HG03460 (cell line): Measurements from ENCODE around the gene SLC27A2.

Source experiments
- ATAC-seq: cut with Tn5 transposase; IDR thresholded peaks from one replicate; pipeline ENCODE4 v1.9.1; 2021; ENCODE audit not compliant: unreplicated experiment

SLC27A2 gene

GRCh38 chr15:50233192-50233736 is 51.3 kb downstream of the SLC27A2 start:
- ATAC-seq, result no peak

DNA sequence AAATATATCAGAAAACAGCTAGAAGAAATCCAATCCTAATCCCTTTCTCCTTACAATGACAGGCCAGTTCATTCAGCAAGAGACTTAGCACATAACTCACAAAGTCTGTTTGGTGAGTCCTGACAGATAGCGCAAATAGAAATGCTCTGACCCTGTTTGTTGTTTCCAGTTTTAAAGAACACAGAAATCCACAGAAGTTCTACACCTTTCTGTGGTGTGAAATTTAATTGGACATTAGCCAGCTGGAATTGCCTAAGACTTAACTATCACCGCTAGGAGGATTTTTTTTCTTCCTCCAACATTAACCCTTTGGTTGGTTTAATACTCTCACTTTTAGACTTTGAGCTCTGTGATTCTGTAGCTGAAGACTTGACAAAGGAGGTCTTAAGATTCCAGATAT is 52.8 kb downstream of the SLC27A2 start:
- no peak for ATAC-seq

DNA sequence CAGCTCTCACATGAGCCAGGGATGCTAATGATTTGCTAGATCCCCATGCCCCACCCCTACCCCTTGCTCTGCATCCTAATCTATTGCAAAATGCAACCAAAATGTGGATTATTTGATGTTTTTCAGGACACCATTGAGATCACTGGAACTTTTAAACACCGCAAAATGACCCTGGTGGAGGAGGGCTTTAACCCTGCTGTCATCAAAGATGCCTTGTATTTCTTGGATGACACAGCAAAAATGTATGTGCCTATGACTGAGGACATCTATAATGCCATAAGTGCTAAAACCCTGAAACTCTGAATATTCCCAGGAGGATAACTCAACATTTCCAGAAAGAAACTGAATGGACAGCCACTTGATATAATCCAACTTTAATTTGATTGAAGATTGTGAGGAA is 53.8 kb downstream of the SLC27A2 start:
- ATAC-seq, result no peak

DNA sequence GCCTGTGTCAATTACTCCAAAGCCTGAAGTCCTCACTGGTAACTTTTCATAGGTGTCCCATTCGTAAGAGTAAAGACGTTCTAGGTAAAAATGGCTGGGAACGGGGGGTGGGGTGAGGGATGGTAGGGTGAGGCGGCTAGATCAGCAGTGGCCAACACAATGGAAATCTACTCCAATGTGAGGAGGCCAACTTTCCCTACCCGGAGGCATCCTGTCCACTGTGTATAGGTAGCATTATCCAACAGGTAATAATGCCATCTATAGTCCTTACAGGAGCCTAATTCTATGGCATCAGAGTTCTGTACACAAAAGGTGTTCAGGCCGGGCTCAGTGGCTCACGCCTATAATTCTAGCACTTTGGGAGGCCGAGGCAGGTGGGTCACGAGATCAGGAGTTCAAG is 54.4 kb downstream of the SLC27A2 start:
- ATAC-seq, result no peak

- no peak for ATAC-seq
Measured at GRCh38 chr15:50238255-50238654, 56.3 kb downstream of the SLC27A2 start.

GRCh38 chr15:50241684-50242450 is 59.9 kb downstream of the SLC27A2 start:
- no peak for ATAC-seq

GRCh38 chr15:50244153-50244552 is 62.2 kb downstream of the SLC27A2 start:
- ATAC-seq, result no peak

- no peak for ATAC-seq
Measured at GRCh38 chr15:50244959-50245624, 63.1 kb downstream of the SLC27A2 start.

- ATAC-seq, result no peak
Measured at GRCh38 chr15:50246631-50247030, 64.6 kb downstream of the SLC27A2 start.

DNA sequence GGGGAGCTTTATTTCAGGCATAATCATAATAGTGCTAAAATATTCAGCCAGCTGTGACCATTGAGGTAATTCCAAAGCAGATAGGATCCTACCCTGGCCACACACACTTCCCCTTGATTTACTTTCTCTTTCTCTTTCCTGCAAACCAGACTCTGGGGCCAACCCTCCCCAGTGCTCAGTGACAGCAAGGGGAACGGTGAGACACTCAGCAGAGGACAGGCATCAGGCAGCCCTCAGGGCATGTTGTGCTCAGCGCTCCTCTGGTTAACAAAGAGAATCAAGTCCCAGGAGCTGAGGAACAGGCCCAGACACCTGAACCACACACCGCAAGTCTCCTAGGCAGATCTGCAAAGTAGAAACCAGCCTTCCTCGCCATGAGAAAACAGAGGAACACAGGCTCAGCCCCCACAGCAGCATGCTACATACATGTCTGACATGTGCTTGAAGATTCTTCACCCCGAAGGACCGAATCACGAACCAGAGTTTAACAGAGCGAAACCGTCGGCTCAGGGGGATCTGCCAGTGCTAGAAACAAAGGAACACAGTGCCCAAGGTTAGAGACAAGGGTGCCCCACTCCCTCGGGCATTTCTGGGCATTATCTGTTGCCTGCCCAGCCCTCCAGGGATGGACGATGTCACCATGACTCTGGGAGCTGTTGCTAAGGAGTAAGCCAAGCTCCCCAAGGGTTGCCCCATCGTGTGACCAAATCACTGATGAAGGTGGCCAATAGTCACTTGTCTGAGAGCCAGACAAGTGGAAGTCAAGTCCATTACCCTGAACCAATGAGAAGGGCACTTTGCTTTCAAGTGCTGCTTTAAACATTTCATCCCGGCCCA is 66.0 kb downstream of the SLC27A2 start:
- ATAC-seq, result peak; percentile 98

DNA sequence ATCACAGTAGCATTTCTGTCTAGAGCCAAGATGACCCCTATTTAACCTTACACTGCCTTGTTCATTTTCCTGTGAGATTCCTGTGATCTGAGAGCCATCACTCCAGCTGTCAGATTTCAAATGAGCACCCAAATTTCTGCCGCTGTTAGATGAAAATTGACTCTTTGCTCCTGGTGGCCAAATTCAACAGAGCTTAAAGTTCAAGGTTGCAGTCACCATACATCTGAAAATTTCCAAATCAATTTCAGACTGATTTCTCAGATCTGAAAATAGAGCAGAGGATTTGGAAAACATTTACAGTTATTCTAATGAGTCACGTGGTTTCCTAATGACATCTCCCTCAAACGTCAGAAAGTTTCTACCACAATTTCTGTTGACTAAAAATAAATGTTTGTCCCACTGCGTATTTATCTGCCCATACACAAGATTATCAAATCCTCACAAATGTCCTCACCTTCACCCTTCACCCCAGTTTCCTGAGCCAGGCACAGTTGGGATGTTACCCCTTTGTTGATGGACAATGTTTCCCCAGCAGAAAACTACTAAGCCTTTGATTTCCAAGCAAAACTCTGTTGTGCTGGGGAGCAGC is 67.1 kb downstream of the SLC27A2 start:
- no peak for ATAC-seq

DNA sequence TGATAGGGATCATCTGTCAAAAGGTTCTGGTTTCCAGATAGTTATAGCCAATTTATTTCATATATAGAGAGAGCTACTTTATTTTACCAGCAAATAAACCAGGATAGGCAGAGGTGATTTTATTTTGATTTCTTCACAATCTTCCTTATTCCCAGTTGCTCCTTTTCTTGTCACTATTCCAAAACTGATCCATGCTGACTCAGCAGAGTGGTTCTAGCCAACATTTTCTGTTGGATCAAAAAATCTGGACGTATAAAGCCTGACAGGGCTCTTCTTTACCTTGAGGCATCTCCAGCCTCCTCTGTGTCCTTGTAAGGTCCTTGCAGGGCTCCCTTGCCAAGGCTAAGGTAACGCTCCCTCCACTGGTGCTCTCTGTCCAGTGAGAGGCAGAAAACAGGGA is 67.7 kb downstream of the SLC27A2 start:
- ATAC-seq, result no peak

DNA sequence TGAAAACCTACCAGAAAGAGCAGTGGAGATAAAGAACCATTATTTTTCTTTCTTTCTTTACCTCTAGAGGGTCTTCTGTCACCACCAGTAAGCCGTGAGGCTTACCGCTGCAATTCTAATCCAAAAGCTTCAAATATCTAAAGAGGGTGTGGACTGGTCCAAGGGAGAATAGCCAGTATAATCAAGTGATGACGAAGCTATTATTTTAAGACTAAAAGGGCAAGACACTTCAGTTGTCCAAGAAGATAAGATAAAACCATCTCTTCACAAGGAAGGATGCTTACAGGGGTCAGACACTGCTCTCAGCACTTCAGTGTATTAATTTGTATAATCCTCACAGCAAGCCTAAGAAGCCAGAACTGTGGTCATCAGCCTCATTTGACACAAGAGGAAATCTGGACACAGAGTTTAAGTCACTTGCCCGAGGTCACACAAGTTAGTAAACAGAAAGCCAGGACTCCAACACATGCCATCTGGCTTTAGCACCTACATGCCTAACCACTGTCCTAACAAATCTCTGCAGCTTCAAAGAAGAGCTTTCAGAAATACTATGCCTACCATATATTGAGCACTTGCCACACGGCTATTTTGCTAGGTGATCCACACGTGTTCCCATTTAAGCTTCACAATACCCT is 68.9 kb downstream of the SLC27A2 start:
- no peak for ATAC-seq

GRCh38 chr15:50251638-50252182 is 69.7 kb downstream of the SLC27A2 start:
- no peak for ATAC-seq

- ATAC-seq, result no peak
Measured at GRCh38 chr15:50252556-50252955, 70.6 kb downstream of the SLC27A2 start.

GRCh38 chr15:50256188-50257041 is 74.4 kb downstream of the SLC27A2 start:
- ATAC-seq, result no peak

- no peak for ATAC-seq
Measured at GRCh38 chr15:50257332-50257731, 75.3 kb downstream of the SLC27A2 start.

GRCh38 chr15:50257924-50258323 is 75.9 kb downstream of the SLC27A2 start:
- no peak for ATAC-seq

GRCh38 chr15:50259276-50259675 is 77.3 kb downstream of the SLC27A2 start:
- ATAC-seq, result no peak
